IMR-90 (cell line): ENCODE results near the gene POLR2I. TPM values are rescaled to one million over a fixed set of nuclear protein-coding genes. Genes with fewer than 3 reads are reported as not detected.
A peak's percentile ranks its signal among the peaks of the same experiment; 100 is the strongest.

ENCODE experiments used
- ATAC-seq: fragments of 200-7000 bp; cut with Tn5 transposase; 2 replicates; pipeline ENCODE4 v1.9.1; 2020; ENCODE audit warnings: low read depth, mild to moderate bottlenecking, moderate library complexity
- BruUV-seq: library from RNA; stranded (reverse); fragments of 400-500 nt; replicated peaks from 2 replicates; lab custom pipeline; 2021; lab: Mats Ljungman, UMichigan
- CTCF ChIA-PET: fragments of 300-600 bp; formaldehyde crosslinking; extraction: SDS; loops from one replicate; lab custom pipeline; 2021; ENCODE audit warnings: antibody characterized with exemption; lab: Yijun Ruan, JAX
- POLR2A ChIA-PET: fragments of 300-600 bp; sonication (Branson Sonifier 250); formaldehyde crosslinking; loops from one replicate; lab custom pipeline; 2022; ENCODE audit warnings: antibody characterized with exemption; ENCODE audit not compliant: unreplicated experiment; lab: Charles Lee
- DNase-seq: peaks from one replicate; pipeline ENCODE4 v3.0.0; 2013
- H2AFZ ChIP-seq: replicated peaks from 2 replicates; pipeline ENCODE3; 2013; ENCODE audit warnings: low read length, mild to moderate bottlenecking; ENCODE audit not compliant: poor library complexity
- H2AK5ac ChIP-seq: 2 replicates; pipeline ENCODE4 v1.6.1; 2013; ENCODE audit warnings: low read depth, low read length, inconsistent platforms
- H2AK9ac ChIP-seq: replicated peaks from 2 replicates; pipeline ENCODE3; 2013; ENCODE audit warnings: mild to moderate bottlenecking, low read depth, low read length, moderate library complexity; ENCODE audit not compliant: poor library complexity
- H2BK120ac ChIP-seq: 2 replicates; pipeline ENCODE4 v1.6.1; 2013; ENCODE audit warnings: low read depth, low read length, inconsistent platforms
- H2BK15ac ChIP-seq: 3 replicates; pipeline ENCODE4 v1.6.1; 2013; ENCODE audit warnings: low read depth, low read length, inconsistent platforms
- H2BK20ac ChIP-seq: 2 replicates; pipeline ENCODE4 v1.6.1; 2013; ENCODE audit warnings: low read depth, mild to moderate bottlenecking, inconsistent platforms, low read length, moderate library complexity
- H2BK5ac ChIP-seq: 2 replicates; pipeline ENCODE4 v1.6.1; 2013; ENCODE audit warnings: mild to moderate bottlenecking, low read depth, low read length, inconsistent platforms; ENCODE audit not compliant: poor library complexity, severe bottlenecking
- H3K14ac ChIP-seq: replicated peaks from 2 replicates; pipeline ENCODE4 v1.6.1; 2013; ENCODE audit warnings: low read depth, low read length, inconsistent platforms
- H3K18ac ChIP-seq: 2 replicates; pipeline ENCODE4 v1.6.1; 2013; ENCODE audit warnings: low read depth, low read length, control low read depth
- H3K23ac ChIP-seq: 2 replicates; pipeline ENCODE4 v1.6.1; 2013; ENCODE audit warnings: low read depth, low read length, inconsistent platforms
- H3K27ac ChIP-seq: 2 replicates; pipeline ENCODE4 v1.5.1; 2013; ENCODE audit warnings: mild to moderate bottlenecking, control low read depth, low read length; ENCODE audit not compliant: insufficient read depth
- H3K27me3 ChIP-seq: 2 replicates; pipeline ENCODE4 v1.6.1; 2013; ENCODE audit warnings: low read length; ENCODE audit not compliant: control insufficient read depth, insufficient read depth
- H3K36me3 ChIP-seq: 2 replicates; pipeline ENCODE4 v1.6.1; 2013; ENCODE audit warnings: low read length, mixed read lengths; ENCODE audit not compliant: control insufficient read depth, insufficient read depth
- H3K4ac ChIP-seq: 2 replicates; pipeline ENCODE4 v1.6.1; 2013; ENCODE audit warnings: low read depth, low read length, inconsistent platforms
- H3K4me1 ChIP-seq: 2 replicates; pipeline ENCODE4 v1.6.1; 2013; ENCODE audit warnings: low read length, mixed read lengths; ENCODE audit not compliant: control insufficient read depth, insufficient read depth
- H3K4me2 ChIP-seq: 2 replicates; pipeline ENCODE4 v1.6.1; 2013; ENCODE audit warnings: low read depth, mild to moderate bottlenecking, control low read depth, low read length, moderate library complexity
- H3K4me3 ChIP-seq: 2 replicates; pipeline ENCODE4 v1.5.1; 2013; ENCODE audit warnings: low read depth, mild to moderate bottlenecking, control low read depth, low read length, moderate library complexity; ENCODE audit not compliant: insufficient read depth
- H3K56ac ChIP-seq: 2 replicates; pipeline ENCODE4 v1.6.1; 2013; ENCODE audit warnings: low read length, inconsistent platforms; ENCODE audit not compliant: insufficient read depth; ENCODE audit errors: extremely low read depth
- H3K79me1 ChIP-seq, 2 experiments: 2 replicates each; pipeline ENCODE4 v1.6.1; 2013; ENCODE audit warnings: low read length in 2 of 2, inconsistent platforms in 1 of 2, low read depth in 1 of 2
- H3K9ac ChIP-seq: 2 replicates; pipeline ENCODE4 v1.6.1; 2013; ENCODE audit warnings: low read depth, low read length, control low read depth
- H3K9me1 ChIP-seq: 2 replicates; pipeline ENCODE4 v1.6.1; 2013; ENCODE audit warnings: low read length, inconsistent platforms; ENCODE audit not compliant: insufficient read depth
- H3K9me3 ChIP-seq: 2 replicates; pipeline ENCODE4 v1.6.1; 2013; ENCODE audit warnings: low read length; ENCODE audit not compliant: control insufficient read depth, insufficient read depth
- H4K20me1 ChIP-seq: 2 replicates; pipeline ENCODE4 v1.6.1; 2013; ENCODE audit warnings: low read length, inconsistent platforms; ENCODE audit not compliant: insufficient read depth
- H4K5ac ChIP-seq: 2 replicates; pipeline ENCODE4 v1.6.1; 2013; ENCODE audit warnings: mild to moderate bottlenecking, low read depth, low read length, control low read depth
- H4K8ac ChIP-seq, 2 experiments: 2 replicates each; pipeline ENCODE4 v1.6.1; 2013; ENCODE audit warnings: low read depth in 2 of 2, low read length in 2 of 2, control low read depth in 1 of 2, inconsistent platforms in 1 of 2
- H4K91ac ChIP-seq: 2 replicates; pipeline ENCODE4 v1.6.1; 2013; ENCODE audit warnings: low read depth, low read length, inconsistent platforms; ENCODE audit not compliant: insufficient read depth
- BHLHE40 ChIP-seq: fragments of 150-350 bp; IDR thresholded peaks from 2 replicates; pipeline ENCODE4 v1.6.1; 2016; ENCODE audit warnings: mild to moderate bottlenecking, low read depth, low read length
- CEBPB ChIP-seq: IDR thresholded peaks from 2 replicates; pipeline ENCODE4 v1.6.1; 2012; ENCODE audit warnings: low read depth, low read length, improper control_type of control experiment
- CHD1 ChIP-seq: IDR thresholded peaks from 2 replicates; pipeline ENCODE4 v1.6.1; 2012; ENCODE audit warnings: low read depth, low read length, improper control_type of control experiment
- MAFK ChIP-seq: IDR thresholded peaks from 2 replicates; pipeline ENCODE4 v1.6.1; 2012; ENCODE audit warnings: low read depth, low read length, improper control_type of control experiment
- MAZ ChIP-seq: IDR thresholded peaks from 2 replicates; pipeline ENCODE4 v1.6.1; 2012; ENCODE audit warnings: low read depth, mild to moderate bottlenecking, low read length, improper control_type of control experiment, moderate library complexity, borderline replicate concordance
- MXI1 ChIP-seq: IDR thresholded peaks from 2 replicates; pipeline ENCODE4 v1.6.1; 2012; ENCODE audit warnings: low read depth, mild to moderate bottlenecking, low read length, moderate library complexity, borderline replicate concordance
- NFE2L2 ChIP-seq: fragments of 150-350 bp; IDR thresholded peaks from 2 replicates; pipeline ENCODE4 v1.6.1; 2016; ENCODE audit warnings: low read depth, mild to moderate bottlenecking, low read length
- POLR2A ChIP-seq: IDR thresholded peaks from 2 replicates; pipeline ENCODE4 v1.6.1; 2012; ENCODE audit warnings: mild to moderate bottlenecking, low read depth, low read length
- RAD21 ChIP-seq: IDR thresholded peaks from 2 replicates; pipeline ENCODE4 v1.6.1; 2012; ENCODE audit warnings: low read length, improper control_type of control experiment
- RCOR1 ChIP-seq: IDR thresholded peaks from 2 replicates; pipeline ENCODE4 v1.6.1; 2012; ENCODE audit warnings: mild to moderate bottlenecking, low read length, improper control_type of control experiment; ENCODE audit not compliant: insufficient replicate concordance
- RFX5 ChIP-seq: IDR thresholded peaks from 2 replicates; pipeline ENCODE4 v1.8.0; 2012; ENCODE audit warnings: low read depth, mild to moderate bottlenecking, low read length, moderate library complexity
- SMC3 ChIP-seq: fragments of 150-350 bp; IDR thresholded peaks from 2 replicates; pipeline ENCODE4 v1.6.1; 2016; ENCODE audit warnings: low read depth, mild to moderate bottlenecking, antibody characterized with exemption, low read length, moderate library complexity
- WGBS, 2 experiments: methylation state at CpG; one replicate each; pipeline versions ENCODE4 v1.1.5 to v1.1.7; 2013; ENCODE audit warnings: missing lambda C conversion rate in 2 of 2; ENCODE audit not compliant: insufficient read length in 1 of 2; ENCODE audit errors: extremely low coverage in 2 of 2; 5-methylcytosine and 5-hydroxymethylcytosine counted together
- dilution Hi-C: fragments of 300-500 bp; cut with HindIII; formaldehyde crosslinking; loops from one replicate; pipeline ENCODE4 v1.14.3; 2018; ENCODE audit warnings: low sequenced_read_pairs; ENCODE audit not compliant: unreplicated experiment
- in situ Hi-C: fragments of 300-500 bp; cut with MboI; formaldehyde crosslinking; loops from 3 replicates; pipeline ENCODE4 v1.14.3; 2019; ENCODE audit warnings: low sequenced_read_pairs, inconsistent platforms, mixed read lengths
- intact Hi-C: fragments of 100-400 bp; cut with micrococcal nuclease; formaldehyde crosslinking; loops from 2 replicates; pipeline ENCODE4 v1.10.0; 2022
- polyA plus RNA-seq, 3 experiments: library from polyadenylated mRNA; depleted of rRNA; stranded (reverse); fragments of >200 nt; gene quantifications; 2 replicates each; pipeline ENCODE4 v1.2.3, GENCODE V29; 2012; ENCODE audit warnings: low replicate concordance in 1 of 3
- total RNA-seq: library from RNA; depleted of rRNA; stranded (reverse); fragments of >200 nt; gene quantifications from 2 replicates; pipeline ENCODE4 v1.2.3, GENCODE V29; 2012
- TF ChIP-seq, protein P1 (sequence below): conservative IDR thresholded peaks from 2 replicates; pipeline ENCODE4 v1.5.1; 2012; ENCODE audit warnings: mild to moderate bottlenecking, low read depth, low read length, improper control_type of control experiment
- TF ChIP-seq, protein P2 (sequence below): fragments of 150-350 bp; IDR thresholded peaks from 2 replicates; pipeline ENCODE4 v1.6.1; 2016; ENCODE audit warnings: low read depth, mild to moderate bottlenecking, low read length, moderate library complexity, borderline replicate concordance

The POLR2I gene
- total and polyA plus RNA-seq, 2 of the 4 experiments (the other 2 are of a cell fraction): 35.8 to 59.7 TPM

DNA sequence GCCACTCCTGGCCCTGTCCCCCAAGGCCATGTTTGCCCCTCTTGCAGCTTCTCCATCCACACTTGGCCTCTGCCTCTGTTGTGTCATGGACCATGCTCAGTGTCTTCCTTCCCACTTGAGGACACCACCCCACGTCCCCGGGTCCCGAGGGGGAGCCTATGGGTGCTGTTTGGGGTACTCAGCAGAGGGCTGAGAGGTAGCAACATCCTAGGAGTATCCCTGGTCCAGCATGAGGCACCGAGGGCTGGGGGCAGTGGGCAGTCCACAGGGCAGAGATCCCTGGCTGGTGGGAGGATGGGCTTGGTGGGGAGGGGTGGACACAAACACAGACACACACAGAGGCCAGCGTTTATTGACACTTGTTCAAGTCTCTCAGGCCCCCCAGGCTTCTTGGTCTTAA lies 35.9 kb upstream of the POLR2I start:
- DNase-seq (no peak), ATAC-seq (no peak; the same call in 1 of the 2 replicates)
- H4K5ac ChIP-seq: no peak overlapping the region
- H2AK5ac ChIP-seq: no peak overlapping the region
- H4K20me1 ChIP-seq: peaks cover 18% of the 10 kb centered on the region
- dilution Hi-C loops: no loop called here
- in situ Hi-C loops: no loop called here
- peaks cover 12 to 46% of the 10 kb centered on the region in 2 experiments for H3K79me1 ChIP-seq
- H2BK5ac ChIP-seq: no peak overlapping the region
- no peak overlapping the region for H4K91ac ChIP-seq
- H3K27ac ChIP-seq: no peak overlapping the region
- H3K14ac ChIP-seq: no peak overlapping the region
- no peak overlapping the region for H3K56ac ChIP-seq
- BruUV-seq: no TSS peak
- H3K27me3 ChIP-seq: no peaks in the 10 kb centered on the region
- no peak overlapping the region for H3K4ac ChIP-seq
- H2BK120ac ChIP-seq: no peak overlapping the region
- ChIA-PET CTCF (no interaction called here), POLR2A (interaction anchor here (0.6 kb wide), 1 partner anchor 950 kb away, joined by 10 read pairs; no protein-coding TSS in a partner anchor)
- peaks cover 47% of the 10 kb centered on the region for H3K36me3 ChIP-seq
- peaks cover 6% of the 10 kb centered on the region; the same call in 1 of the 2 replicates for H3K4me1 ChIP-seq
- H3K9ac ChIP-seq: no peak overlapping the region
- H3K18ac ChIP-seq: no peak overlapping the region
- no peak overlapping the region for H3K4me3 ChIP-seq
- H3K4me2 ChIP-seq: no peak overlapping the region
- no CpG with 5 or more reads among the region's 5 CpGs for WGBS, 2 experiments
- H3K9me1 ChIP-seq: peaks cover 3% of the 10 kb centered on the region
- peak overlapping the region; percentile 65; the same call in 1 of the 2 replicates for H3K23ac ChIP-seq
- no peak overlapping the region for H4K8ac ChIP-seq
- TF ChIP-seq CEBPB (no peak), BHLHE40 (no peak), CHD1 (no peak), SMC3 (no peak), NFE2L2 (no peak), MAFK (no peak), RFX5 (no peak), MXI1 (no peak), RAD21 (no peak), MAZ (no peak), RCOR1 (no peak), POLR2A (no peak)
- TF ChIP-seq, protein P1, sequence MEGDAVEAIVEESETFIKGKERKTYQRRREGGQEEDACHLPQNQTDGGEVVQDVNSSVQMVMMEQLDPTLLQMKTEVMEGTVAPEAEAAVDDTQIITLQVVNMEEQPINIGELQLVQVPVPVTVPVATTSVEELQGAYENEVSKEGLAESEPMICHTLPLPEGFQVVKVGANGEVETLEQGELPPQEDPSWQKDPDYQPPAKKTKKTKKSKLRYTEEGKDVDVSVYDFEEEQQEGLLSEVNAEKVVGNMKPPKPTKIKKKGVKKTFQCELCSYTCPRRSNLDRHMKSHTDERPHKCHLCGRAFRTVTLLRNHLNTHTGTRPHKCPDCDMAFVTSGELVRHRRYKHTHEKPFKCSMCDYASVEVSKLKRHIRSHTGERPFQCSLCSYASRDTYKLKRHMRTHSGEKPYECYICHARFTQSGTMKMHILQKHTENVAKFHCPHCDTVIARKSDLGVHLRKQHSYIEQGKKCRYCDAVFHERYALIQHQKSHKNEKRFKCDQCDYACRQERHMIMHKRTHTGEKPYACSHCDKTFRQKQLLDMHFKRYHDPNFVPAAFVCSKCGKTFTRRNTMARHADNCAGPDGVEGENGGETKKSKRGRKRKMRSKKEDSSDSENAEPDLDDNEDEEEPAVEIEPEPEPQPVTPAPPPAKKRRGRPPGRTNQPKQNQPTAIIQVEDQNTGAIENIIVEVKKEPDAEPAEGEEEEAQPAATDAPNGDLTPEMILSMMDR: no peak
- TF ChIP-seq, protein P2, sequence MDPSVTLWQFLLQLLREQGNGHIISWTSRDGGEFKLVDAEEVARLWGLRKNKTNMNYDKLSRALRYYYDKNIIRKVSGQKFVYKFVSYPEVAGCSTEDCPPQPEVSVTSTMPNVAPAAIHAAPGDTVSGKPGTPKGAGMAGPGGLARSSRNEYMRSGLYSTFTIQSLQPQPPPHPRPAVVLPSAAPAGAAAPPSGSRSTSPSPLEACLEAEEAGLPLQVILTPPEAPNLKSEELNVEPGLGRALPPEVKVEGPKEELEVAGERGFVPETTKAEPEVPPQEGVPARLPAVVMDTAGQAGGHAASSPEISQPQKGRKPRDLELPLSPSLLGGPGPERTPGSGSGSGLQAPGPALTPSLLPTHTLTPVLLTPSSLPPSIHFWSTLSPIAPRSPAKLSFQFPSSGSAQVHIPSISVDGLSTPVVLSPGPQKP: no peak
- H2AK9ac ChIP-seq: no peak overlapping the region
- H2BK15ac ChIP-seq: no peak overlapping the region; the same call in 2 of the 3 replicates
- H2BK20ac ChIP-seq: no peak overlapping the region
- no peak overlapping the region for H2AFZ ChIP-seq
- H3K9me3 ChIP-seq: no peaks in the 10 kb centered on the region
- intact Hi-C loops: no loop called here
